GM12873 (cell line): ENCODE data around the gene ENTR1.

Experiments used
- TF ChIP-seq, protein P1 (sequence below): IDR thresholded peaks from 2 replicates; pipeline ENCODE4 v1.5.1; 2012; ENCODE audit warnings: low read depth, mild to moderate bottlenecking, moderate library complexity, low read length, control low read depth; ENCODE audit not compliant: insufficient read depth; ENCODE audit errors: missing control alignments

Gene ENTR1

DNA sequence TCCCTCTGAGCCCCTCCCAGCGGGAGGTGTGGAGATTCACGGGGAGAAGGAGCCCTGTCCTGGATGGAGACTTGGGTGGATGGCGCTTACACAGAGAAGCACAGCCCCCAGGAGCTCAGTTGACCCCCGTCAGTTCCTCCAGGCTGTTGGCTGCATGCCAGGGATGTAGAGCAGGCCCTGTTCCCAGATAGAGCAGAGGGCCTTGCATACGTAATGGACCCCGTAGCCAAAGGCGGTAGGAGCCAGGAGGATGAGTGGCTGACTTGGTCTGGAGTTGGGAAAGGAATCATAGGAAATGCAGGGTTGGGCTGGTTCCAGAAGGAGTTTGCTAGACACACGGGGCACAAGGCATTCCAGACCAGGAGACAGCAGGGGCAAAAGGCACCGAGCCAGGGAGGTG lies 2.5 kb upstream of the ENTR1 start:
- TF ChIP-seq, protein P1, sequence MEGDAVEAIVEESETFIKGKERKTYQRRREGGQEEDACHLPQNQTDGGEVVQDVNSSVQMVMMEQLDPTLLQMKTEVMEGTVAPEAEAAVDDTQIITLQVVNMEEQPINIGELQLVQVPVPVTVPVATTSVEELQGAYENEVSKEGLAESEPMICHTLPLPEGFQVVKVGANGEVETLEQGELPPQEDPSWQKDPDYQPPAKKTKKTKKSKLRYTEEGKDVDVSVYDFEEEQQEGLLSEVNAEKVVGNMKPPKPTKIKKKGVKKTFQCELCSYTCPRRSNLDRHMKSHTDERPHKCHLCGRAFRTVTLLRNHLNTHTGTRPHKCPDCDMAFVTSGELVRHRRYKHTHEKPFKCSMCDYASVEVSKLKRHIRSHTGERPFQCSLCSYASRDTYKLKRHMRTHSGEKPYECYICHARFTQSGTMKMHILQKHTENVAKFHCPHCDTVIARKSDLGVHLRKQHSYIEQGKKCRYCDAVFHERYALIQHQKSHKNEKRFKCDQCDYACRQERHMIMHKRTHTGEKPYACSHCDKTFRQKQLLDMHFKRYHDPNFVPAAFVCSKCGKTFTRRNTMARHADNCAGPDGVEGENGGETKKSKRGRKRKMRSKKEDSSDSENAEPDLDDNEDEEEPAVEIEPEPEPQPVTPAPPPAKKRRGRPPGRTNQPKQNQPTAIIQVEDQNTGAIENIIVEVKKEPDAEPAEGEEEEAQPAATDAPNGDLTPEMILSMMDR, result no peak

DNA sequence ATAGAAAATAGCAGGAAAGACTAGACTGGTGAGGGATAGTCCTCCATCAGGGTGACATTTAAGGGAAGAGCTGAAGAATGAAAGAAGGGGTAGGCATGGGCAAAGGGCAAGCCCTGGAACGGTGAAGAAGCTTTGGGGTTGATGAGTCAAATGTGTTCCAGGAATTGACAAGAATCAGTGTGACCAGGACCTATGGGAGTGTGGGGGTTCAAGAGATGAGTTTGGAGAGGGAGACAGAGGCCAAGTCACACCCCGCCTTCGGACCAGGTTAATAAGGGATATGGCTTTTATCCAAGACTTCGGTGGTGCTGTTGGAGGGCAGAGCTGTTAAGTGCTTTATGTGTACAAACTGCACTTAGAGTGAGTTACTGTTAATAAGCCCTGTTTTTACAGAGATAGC lies 964 bp upstream of the ENTR1 start:
- TF ChIP-seq, protein P1, result no peak

DNA sequence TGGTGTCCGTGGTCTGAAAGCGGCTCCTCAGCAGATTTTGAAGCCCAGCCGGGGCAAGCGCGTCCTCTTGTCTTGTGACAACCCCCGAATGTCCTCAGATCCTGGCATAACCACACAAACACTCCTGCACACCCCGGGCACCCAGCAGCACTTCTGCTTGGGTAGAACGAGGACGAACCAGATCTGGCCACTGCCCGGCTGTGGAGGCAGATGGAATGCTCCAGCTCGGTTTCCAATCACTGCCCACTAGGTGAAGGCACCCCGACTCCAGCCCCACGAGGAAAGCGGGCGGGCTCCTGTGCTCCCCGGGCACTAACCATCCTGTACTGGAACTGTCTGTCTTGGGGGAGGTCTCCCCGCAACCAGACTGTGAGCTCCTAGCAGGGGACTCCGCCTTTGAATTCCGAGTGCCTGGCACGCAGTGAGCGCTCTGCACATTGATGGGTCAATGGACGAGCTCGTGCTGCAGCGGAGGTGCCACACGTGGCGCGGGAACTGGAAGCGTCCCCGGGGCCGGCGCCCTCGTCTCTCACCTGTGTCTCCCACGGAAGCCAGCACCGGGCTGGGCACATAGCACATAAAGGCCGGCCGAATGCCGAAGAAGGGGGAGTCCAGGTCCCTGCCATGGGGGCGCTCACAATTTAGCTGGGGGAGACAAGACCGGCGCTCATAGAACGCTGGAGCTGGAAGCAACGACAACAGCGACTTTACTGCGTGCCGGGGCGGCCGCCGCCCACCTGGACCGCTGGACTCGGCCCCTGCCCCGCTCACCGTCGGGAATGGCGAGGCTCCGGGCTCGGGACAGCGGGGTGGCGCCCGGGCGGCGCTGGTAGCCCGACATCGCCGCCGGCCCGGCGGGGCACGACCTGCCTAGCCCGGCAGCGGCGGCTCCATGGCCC lies 608 bp downstream of the ENTR1 start:
- TF ChIP-seq, protein P1, result peak; percentile 6

DNA sequence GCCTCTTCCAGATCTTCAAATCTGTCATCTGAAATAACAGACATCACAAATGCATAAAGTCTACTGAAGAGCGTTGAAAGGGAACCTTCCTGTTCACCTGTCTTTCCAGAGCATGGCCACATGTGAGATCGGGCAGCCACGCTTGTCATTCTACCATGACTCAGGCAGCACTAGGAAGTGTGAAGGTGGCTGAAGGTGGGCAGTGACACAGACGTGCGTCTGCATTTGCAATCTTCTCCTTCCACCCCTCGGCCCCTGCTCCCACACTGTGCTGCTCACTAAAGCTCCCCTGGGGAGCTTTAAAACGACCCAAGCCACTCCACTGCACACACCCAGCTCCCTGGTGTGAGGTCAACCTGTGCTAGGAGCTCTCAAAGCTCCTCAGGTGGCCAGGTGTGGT lies 2.5 kb downstream of the ENTR1 start:
- TF ChIP-seq, protein P1, result no peak

DNA sequence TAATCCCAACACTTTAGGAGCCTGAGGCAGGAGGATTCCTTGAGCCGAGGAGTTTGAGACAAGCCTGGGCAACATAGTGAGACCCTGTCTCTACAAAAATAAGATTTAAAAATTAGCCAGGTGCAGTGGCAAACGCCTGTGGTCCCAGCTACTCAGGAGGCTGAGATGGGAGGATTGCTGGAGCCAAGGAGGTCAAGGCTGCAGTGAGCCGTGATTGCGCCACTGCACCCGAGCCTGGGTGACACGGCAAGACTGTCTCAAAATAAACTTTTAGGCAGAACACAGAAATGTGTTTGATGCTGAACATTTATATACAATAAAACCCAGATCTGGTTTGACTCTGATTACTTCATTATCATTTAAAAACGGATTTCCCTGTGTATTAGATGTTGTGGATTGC lies 4.9 kb downstream of the ENTR1 start:
- TF ChIP-seq, protein P1, result no peak

DNA sequence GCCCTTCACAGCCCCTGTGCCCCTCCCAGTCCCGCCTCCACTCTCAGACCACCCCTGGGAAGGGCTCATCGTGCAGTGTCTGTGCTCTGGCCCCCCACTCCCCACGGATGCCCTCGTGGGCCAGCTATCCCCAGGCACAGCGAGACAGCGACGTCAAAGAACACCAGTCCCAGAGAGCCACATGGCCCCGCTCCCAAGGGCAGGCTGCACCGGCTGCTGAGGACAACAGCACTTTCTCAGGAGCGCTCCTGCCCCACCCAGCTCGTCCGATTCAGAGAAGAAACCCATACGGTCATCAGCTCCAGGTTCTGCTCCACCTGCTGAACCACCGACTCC lies 5.6 kb downstream of the ENTR1 start:
- TF ChIP-seq, protein P1, result no peak

DNA sequence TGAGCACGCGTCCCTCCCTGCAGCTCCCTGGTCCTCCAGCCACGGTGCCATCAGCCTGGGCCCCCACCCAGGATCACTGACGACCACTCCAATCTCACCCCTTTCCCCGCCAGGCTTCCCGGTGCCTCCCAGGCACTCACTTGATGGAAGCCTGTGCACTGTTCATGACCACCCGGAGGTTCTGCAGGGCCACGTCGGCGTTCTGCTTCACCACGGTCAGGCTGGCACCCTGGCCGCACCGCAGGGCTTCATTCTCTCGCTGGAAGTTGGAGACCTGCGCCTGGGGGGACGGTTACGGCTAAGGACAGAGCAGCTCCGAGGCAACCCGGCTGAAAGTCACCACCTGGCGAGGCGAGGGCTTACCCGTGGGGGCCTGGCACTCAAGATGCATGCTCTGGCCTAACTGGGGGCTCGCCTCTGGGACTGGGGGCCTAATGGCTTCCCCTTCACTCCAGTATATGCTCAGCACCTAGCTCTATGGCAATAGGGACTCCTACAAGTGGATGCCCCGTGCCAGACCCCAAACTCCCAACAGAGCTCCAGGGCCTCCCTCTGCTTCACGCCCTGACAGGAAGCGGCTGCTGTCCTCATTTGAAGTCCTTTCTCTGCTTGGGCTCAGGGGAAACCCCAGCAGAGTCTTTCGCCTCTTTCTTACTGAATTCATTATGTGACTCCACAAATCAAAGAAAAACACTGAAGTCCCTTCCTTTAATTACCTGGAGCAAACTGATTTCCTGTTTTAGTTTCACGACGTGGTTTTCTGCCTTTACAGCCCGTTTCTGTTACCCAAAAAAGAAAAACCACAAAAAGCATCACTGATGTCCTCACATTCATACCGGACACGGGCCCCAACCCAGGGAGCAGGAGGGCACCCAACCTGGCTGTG lies 6.3 kb downstream of the ENTR1 start:
- TF ChIP-seq, protein P1, result no peak
